Activated CD4-positive, alpha-beta T cell treated with anti-CD3 and anti-CD28 coated beads, Interleukin-2, amount 10 ng/mL, durations not matched to agents 7 days and 5 days (primary cell): Measurements from ENCODE around the gene EEF2. TPM values are rescaled to one million over a fixed set of nuclear protein-coding genes. Genes with fewer than 3 reads are reported as not detected.
A peak's percentile ranks its signal among the peaks of the same experiment; 100 is the strongest.
"Not testable (repeated sequence)": the region's sequence is repeated elsewhere in the genome, so short reads cannot be mapped to it uniquely, and the experiment has no call there.

Experiments used
- CTCF ChIA-PET: fragments of 350-600 bp; sonication (Branson Sonifier 250); formaldehyde crosslinking; loops from one replicate; lab custom pipeline; 2021; ENCODE audit warnings: antibody characterized with exemption; lab: Charles Lee
- POLR2A ChIA-PET: fragments of 350-600 bp; sonication (Branson Sonifier 250); formaldehyde crosslinking; loops from one replicate; lab custom pipeline; 2021; ENCODE audit warnings: antibody characterized with exemption; lab: Charles Lee
- DNase-seq: peaks from one replicate; pipeline ENCODE4 v3.0.0-alpha.2; 2020
- H3K27ac Mint-ChIP-seq: one replicate; pipeline ENCODE4 v1.8.0; 2021; ENCODE audit warnings: mild to moderate bottlenecking, moderate library complexity, mixed read lengths
- H3K27me3 Mint-ChIP-seq: one replicate; pipeline ENCODE4 v1.8.0; 2021; ENCODE audit warnings: mixed read lengths
- H3K36me3 Mint-ChIP-seq: one replicate; pipeline ENCODE4 v1.8.0; 2021; ENCODE audit warnings: low read depth, mixed read lengths
- H3K4me1 Mint-ChIP-seq: one replicate; pipeline ENCODE4 v1.8.0; 2021; ENCODE audit warnings: mixed read lengths
- H3K4me3 Mint-ChIP-seq: one replicate; pipeline ENCODE4 v1.8.0; 2021; ENCODE audit warnings: mild to moderate bottlenecking, moderate library complexity, mixed read lengths
- H3K9me3 Mint-ChIP-seq: one replicate; pipeline ENCODE4 v1.8.0; 2021; ENCODE audit warnings: mixed read lengths
- total RNA-seq, 2 experiments: library from RNA; stranded (reverse); gene quantifications; one replicate each; pipeline ENCODE4 v1.2.3, GENCODE V29; 2021

Gene EEF2
- total RNA-seq, 2 experiments from 2014 or later = 1,428 to 1,492 TPM

DNA sequence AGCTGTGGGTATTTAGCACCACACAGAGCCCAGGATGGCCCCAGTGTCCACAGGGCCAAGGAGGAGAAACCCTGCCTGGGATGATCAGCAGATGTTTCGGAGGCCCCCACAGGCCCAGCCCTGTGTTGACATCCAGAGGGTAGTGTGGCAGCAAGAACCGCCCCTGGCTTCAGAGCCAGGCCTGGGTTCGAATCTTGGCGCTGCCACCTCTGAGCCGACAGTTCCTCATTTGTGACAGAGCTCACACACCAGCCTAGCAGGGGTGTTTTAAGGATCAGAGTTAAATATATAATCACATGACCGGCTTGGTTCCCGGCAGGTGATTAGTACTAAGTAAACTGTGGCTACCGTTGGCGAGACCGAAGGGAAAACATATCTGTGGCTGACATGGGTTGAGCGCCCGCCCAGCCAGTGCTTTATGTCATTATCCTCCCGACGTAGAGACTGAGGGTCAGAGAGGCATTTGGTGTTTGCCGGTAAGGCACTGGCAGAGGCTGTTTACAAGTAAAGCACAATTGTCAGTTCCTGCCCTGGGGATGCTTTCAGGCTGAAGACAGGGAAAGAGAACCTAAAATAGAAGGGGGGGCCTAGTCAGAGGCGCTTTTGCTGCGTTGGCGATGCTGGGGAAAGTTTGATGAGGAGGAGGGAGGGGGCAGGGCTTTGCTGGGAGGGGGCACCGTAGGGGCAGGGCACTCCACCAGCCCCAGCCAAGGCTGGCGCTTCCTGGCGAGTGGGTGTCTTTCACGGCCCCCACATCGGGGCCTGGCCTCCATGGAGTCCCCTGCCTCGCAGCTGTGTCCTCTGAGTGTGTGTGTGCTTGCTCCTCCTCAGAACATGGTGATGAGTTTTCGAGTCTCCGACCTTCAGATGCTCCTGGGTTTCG, 27.1 kb upstream of the EEF2 start:
- Mint-ChIP-seq H3K9me3 (no peaks in the 10 kb centered on the region), H3K27ac (no peak overlapping the region), H3K36me3 (peaks cover 2% of the 10 kb centered on the region), H3K4me3 (no peak overlapping the region), H3K4me1 (peaks cover 22% of the 10 kb centered on the region), H3K27me3 (no peaks in the 10 kb centered on the region)
- POLR2A ChIA-PET = no interaction called here
- DNase-seq = no peak
- CTCF ChIA-PET = interaction anchor here (1.0 kb wide), 1 partner anchor 17 kb away, joined by 3 read pairs; no protein-coding TSS in a partner anchor

DNA sequence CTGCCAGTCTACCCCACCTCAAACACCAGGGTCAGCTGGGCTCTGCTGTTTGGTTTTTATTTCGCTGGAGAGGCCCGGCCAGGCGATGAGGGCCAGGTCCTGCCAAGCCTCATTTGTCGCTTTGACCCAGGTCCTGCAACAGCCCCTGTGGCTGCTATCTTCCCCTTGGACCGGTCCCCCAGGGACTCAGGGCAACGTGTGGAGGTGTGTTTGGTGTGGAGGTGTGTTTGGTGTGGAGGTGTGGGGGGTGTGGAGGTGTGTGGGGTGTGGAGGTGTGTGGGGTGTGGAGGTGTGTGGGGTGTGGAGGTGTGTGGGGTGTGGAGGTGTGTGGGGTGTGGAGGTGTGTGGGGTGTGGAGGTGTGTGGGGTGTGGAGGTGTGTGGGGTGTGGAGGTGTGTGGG, 26.2 kb upstream of the EEF2 start:
- Mint-ChIP-seq H3K27ac (peak overlapping the region; percentile 19), H3K4me1 (peaks cover 22% of the 10 kb centered on the region)
- CTCF ChIA-PET, POLR2A ChIA-PET, H3K27me3 Mint-ChIP-seq, DNase-seq, H3K9me3 Mint-ChIP-seq, H3K4me3 Mint-ChIP-seq, H3K36me3 Mint-ChIP-seq: not testable (repeated sequence)

DNA sequence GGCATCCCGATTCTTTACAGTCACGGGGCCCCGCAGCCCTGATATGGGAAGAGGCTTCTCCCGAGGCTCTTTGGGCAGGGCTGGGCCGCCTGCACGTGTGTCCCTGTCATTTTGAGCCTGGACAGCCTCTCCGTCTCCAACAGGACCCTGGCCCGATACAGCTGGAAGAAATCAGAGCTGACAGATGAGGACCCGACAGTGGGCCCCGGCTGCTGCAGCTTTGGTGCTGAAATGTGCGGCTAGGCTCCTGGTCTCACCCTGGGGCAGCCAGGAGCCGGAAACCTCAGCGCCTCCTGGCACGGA, 25.5 kb upstream of the EEF2 start:
- H3K9me3 Mint-ChIP-seq = no peaks in the 10 kb centered on the region
- no peak overlapping the region for H3K4me3 Mint-ChIP-seq
- H3K27ac Mint-ChIP-seq = no peak overlapping the region
- H3K4me1 Mint-ChIP-seq = peaks cover 25% of the 10 kb centered on the region
- H3K27me3 Mint-ChIP-seq = no peaks in the 10 kb centered on the region
- no peaks in the 10 kb centered on the region for H3K36me3 Mint-ChIP-seq
- no peak for DNase-seq
- POLR2A ChIA-PET = no interaction called here
- CTCF ChIA-PET = no interaction called here

- H3K27ac Mint-ChIP-seq = no peak overlapping the region
- no peaks in the 10 kb centered on the region for H3K9me3 Mint-ChIP-seq
- H3K27me3 Mint-ChIP-seq = no peaks in the 10 kb centered on the region
- peak overlapping the region; percentile 77 for H3K4me3 Mint-ChIP-seq
- DNase-seq = no peak
- no peaks in the 10 kb centered on the region for H3K36me3 Mint-ChIP-seq
- ChIA-PET CTCF (interaction anchor here (1.1 kb wide), 1 partner anchor 130 kb away, joined by 3 read pairs; no protein-coding TSS in a partner anchor), POLR2A (no interaction called here)
- peaks cover 25% of the 10 kb centered on the region for H3K4me1 Mint-ChIP-seq
Observed at GRCh38 chr19:4009990-4010807, 24.9 kb upstream of the EEF2 start.

DNA sequence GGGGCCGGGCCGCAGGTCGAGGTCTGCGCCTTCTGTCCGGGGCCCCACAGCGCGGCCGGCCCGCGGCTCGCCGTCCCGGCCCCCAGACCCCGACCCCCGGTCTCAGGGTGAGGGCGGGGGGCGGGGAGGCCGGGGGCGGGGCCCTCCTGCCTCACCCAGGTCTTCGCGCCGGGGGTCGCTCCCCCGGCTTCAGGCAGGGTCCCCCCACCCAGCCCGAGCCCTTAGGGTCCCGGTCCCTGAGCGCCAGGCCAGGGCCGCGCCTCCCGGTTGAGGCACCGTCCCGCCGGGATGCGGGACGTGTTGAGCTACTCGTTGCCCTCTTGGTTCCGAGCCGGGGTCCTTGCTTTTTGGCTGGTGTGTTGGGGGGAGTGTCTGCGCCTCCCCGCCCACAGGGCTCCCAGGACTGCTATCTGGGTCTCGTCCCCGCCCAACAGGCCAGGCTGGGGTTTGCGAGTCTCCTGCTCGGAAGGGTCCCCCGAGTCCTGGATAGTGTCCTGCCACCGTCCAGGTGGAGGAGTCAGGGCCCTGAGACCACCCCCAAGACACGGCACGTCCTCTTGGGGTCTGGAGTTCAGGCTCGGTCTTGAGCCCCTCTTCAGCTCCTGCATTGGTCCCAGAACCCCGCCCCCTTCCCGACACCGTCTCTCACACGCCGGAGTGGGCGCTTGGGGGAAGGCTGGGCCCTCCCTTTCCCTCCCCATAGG, 22.7 kb upstream of the EEF2 start:
- no peaks in the 10 kb centered on the region for H3K27me3 Mint-ChIP-seq
- POLR2A ChIA-PET = no interaction called here
- no peaks in the 10 kb centered on the region for H3K9me3 Mint-ChIP-seq
- H3K36me3 Mint-ChIP-seq = no peaks in the 10 kb centered on the region
- peak; percentile 33 for DNase-seq
- H3K4me1 Mint-ChIP-seq = peaks cover 16% of the 10 kb centered on the region
- H3K4me3 Mint-ChIP-seq = peak overlapping the region; percentile 81
- CTCF ChIA-PET = interaction anchor here (0.7 to 1.2 kb wide), 3 partner anchors 20 to 1966 kb away, joined by 3 to 7 read pairs (median 6); no protein-coding TSS in a partner anchor
- H3K27ac Mint-ChIP-seq = peak overlapping the region; percentile 60

- CTCF ChIA-PET = interaction anchor here (0.6 to 1.7 kb wide), 7 partner anchors 17 to 1966 kb away, joined by 3 to 7 read pairs (median 5); no protein-coding TSS in a partner anchor
- H3K27ac Mint-ChIP-seq = peak within 1 kb of the TSS; percentile 86
- peaks cover 16% of the 10 kb centered on the region for H3K4me1 Mint-ChIP-seq
- POLR2A ChIA-PET = interaction anchor here (0.6 to 0.9 kb wide), 2 partner anchors 17 to 93 kb away, joined by 3 read pairs; no protein-coding TSS in a partner anchor
- peak within 1 kb of the TSS; percentile 81 for H3K4me3 Mint-ChIP-seq
- H3K9me3 Mint-ChIP-seq = no peaks in the 10 kb centered on the region
- DNase-seq = peak; percentile 93
- H3K36me3 Mint-ChIP-seq = no peaks in the 10 kb centered on the region
- H3K27me3 Mint-ChIP-seq = no peaks in the 10 kb centered on the region
Observed at GRCh38 chr19:4007021-4007835, 22.0 kb upstream of the EEF2 start, which contains the start of gene PIAS4. PIAS4 (plus strand) TSS chr19:4007736; CDS start chr19:4007761, 25 bp downstream.

DNA sequence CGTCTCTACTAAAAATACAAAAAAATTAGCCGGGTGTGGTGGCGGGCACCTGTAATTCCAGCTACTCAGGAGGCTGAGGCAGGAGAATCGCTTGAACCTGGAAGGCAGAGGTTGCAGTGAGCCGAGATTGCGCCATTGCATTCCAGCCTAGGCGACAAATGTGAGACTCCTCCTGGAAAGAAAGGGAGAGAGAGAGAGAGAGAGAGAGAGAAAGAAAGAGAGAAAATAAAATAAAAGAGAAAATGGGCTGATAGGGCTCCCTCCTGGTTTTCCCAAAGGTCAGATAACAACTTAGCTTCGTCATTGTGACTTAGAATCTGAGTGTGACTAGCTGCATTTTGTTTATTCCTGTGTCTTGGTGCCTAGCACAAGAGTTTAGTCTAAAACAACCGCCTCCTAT, 20.2 kb upstream of the EEF2 start:
- H3K36me3 Mint-ChIP-seq, H3K9me3 Mint-ChIP-seq, DNase-seq, H3K27me3 Mint-ChIP-seq, POLR2A ChIA-PET, H3K27ac Mint-ChIP-seq: not testable (repeated sequence)
- CTCF ChIA-PET = interaction anchor here (0.8 to 1.7 kb wide), 3 partner anchors 15 to 18 kb away, joined by 3 to 5 read pairs (median 3); no protein-coding TSS in a partner anchor
- peak overlapping the region; percentile 43 for H3K4me3 Mint-ChIP-seq
- H3K4me1 Mint-ChIP-seq = peaks cover 16% of the 10 kb centered on the region

- not testable (repeated sequence) for H3K27ac Mint-ChIP-seq, H3K36me3 Mint-ChIP-seq, H3K27me3 Mint-ChIP-seq, DNase-seq, H3K9me3 Mint-ChIP-seq, H3K4me3 Mint-ChIP-seq, H3K4me1 Mint-ChIP-seq
- ChIA-PET CTCF (interaction anchor here (1.2 to 1.9 kb wide), 2 partner anchors 11 to 13 kb away, joined by 4 to 6 read pairs; no protein-coding TSS in a partner anchor), POLR2A (interaction anchor here (1.2 kb wide), 1 partner anchor 104 kb away, joined by 9 read pairs; no protein-coding TSS in a partner anchor)
Observed at GRCh38 chr19:4000798-4001197, 15.5 kb upstream of the EEF2 start.

- H3K27ac Mint-ChIP-seq, CTCF ChIA-PET, H3K4me1 Mint-ChIP-seq, POLR2A ChIA-PET, H3K9me3 Mint-ChIP-seq, H3K4me3 Mint-ChIP-seq, H3K27me3 Mint-ChIP-seq, H3K36me3 Mint-ChIP-seq, DNase-seq: not testable (repeated sequence)
Observed at GRCh38 chr19:3998667-3999412, 13.6 kb upstream of the EEF2 start.

- Mint-ChIP-seq H3K27me3 (no peaks in the 10 kb centered on the region), H3K36me3 (no peaks in the 10 kb centered on the region), H3K4me1 (peaks cover 11% of the 10 kb centered on the region), H3K9me3 (no peaks in the 10 kb centered on the region), H3K27ac (no peak overlapping the region), H3K4me3 (no peak overlapping the region)
- ChIA-PET POLR2A (no interaction called here), CTCF (interaction anchor here (1.6 to 2.5 kb wide), 3 partner anchors 8 to 144 kb away, joined by 3 to 15 read pairs (median 7); no protein-coding TSS in a partner anchor)
- DNase-seq = no peak
Observed at GRCh38 chr19:3995607-3996006, 10.3 kb upstream of the EEF2 start.

DNA sequence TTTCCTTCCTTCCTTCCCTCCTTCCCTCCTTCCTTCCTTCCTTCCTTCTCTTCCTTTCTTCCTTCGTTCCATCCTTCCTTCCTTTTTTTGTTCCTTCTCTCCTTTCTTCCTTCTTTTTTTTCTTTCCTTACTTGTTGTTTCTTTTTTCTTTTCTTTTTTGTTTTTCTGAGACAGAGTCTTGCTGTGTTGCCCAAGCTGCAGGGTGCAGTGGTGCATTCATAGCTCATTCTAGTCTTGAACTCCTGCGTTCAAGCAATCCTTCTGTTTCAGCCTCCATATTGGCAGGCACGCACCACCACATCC, 5.5 kb upstream of the EEF2 start:
- Mint-ChIP-seq H3K4me3 (no peak overlapping the region), H3K36me3 (no peaks in the 10 kb centered on the region), H3K9me3 (no peaks in the 10 kb centered on the region), H3K27me3 (no peaks in the 10 kb centered on the region), H3K27ac (peak overlapping the region; percentile 71), H3K4me1 (peaks cover 28% of the 10 kb centered on the region)
- DNase-seq = no peak
- ChIA-PET POLR2A (no interaction called here), CTCF (interaction anchor here (0.6 to 1.3 kb wide), 9 partner anchors 15 to 690 kb away, joined by 3 to 5 read pairs (median 3); no protein-coding TSS in a partner anchor)
